Upper lobe of right lung (tissue), 1 donor: Measurements from ENCODE around the gene ABCA2. TPM values are rescaled to one million over a fixed set of nuclear protein-coding genes. Genes with fewer than 3 reads are reported as not detected.
"Not testable (repeated sequence)": the region's sequence is repeated elsewhere in the genome, so short reads cannot be mapped to it uniquely, and the experiment has no call there.

ENCODE experiments used
- ATAC-seq: fragments of 200-7000 bp; cut with Tn5 transposase; one replicate; pipeline ENCODE4 v1.9.1; 2020; ENCODE audit warnings: mild to moderate bottlenecking, moderate library complexity
- DNase-seq: peaks from one replicate; pipeline ENCODE4 v3.0.0-alpha.2; 2020
- H3K27ac ChIP-seq: fragments of 200-600 bp; one replicate; pipeline ENCODE4 v1.8.0; 2022
- H3K27me3 ChIP-seq: fragments of 200-600 bp; one replicate; pipeline ENCODE4 v1.8.0; 2022; ENCODE audit warnings: mild to moderate bottlenecking
- H3K36me3 ChIP-seq: fragments of 200-600 bp; one replicate; pipeline ENCODE4 v1.8.0; 2022
- H3K4me1 ChIP-seq: fragments of 200-600 bp; one replicate; pipeline ENCODE4 v1.8.0; 2022
- H3K4me3 ChIP-seq: fragments of 200-600 bp; one replicate; pipeline ENCODE4 v1.8.0; 2022; ENCODE audit warnings: mild to moderate bottlenecking
- H3K9me3 ChIP-seq: fragments of 200-600 bp; one replicate; pipeline ENCODE4 v1.8.0; 2022
- intact Hi-C: fragments of 100-400 bp; cut with DNase I; formaldehyde crosslinking; loops from one replicate; pipeline ENCODE4 v1.11.0; 2022
- total RNA-seq: library from RNA; stranded (reverse); fragmentation: NEBNext Ultra II Directional; extraction: Animal tissue kit (Norgen Biotek cat#: 25700); gene quantifications from one replicate; pipeline ENCODE4 v1.2.1, GENCODE V29; 2021
- TF ChIP-seq, protein P1 (sequence below): fragments of 200-600 bp; IDR thresholded peaks from one replicate; pipeline ENCODE4 v1.8.0; 2022; ENCODE audit warnings: antibody characterized with exemption
- donor health status: DM: no; HTN: yes; CAD: no; lungs with severe emphysema.

Gene ABCA2
- total RNA-seq, 1 donor from 2014 or later = 44.3 TPM

DNA sequence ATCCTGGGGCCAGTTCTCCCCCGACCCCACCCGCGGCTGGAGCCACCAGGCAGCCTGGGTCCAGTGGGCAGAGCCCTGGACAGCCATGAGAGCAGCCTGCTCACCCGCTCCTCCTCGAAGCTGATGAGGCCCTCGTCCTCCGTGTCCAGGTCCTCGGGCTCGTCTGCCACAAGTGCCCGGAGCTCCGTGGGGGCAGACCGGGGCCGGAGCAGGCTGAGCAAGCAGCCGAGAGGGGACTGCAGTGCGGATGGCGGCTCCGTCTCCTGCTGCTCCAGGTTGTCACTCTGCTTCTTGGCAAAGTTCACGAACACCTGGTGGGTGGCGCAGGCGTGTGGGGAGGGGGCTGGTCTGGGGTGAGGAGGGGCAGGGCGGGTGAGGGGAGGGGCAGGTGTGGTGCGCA lies 19.7 kb downstream of the ABCA2 start:
- ATAC-seq (no peak), DNase-seq (no peak)
- H3K4me1 ChIP-seq = peaks cover 5% of the 10 kb centered on the region
- no peaks in the 10 kb centered on the region for H3K9me3 ChIP-seq
- H3K27me3 ChIP-seq = no peaks in the 10 kb centered on the region
- H3K36me3 ChIP-seq = no peaks in the 10 kb centered on the region
- TF ChIP-seq, protein P1, sequence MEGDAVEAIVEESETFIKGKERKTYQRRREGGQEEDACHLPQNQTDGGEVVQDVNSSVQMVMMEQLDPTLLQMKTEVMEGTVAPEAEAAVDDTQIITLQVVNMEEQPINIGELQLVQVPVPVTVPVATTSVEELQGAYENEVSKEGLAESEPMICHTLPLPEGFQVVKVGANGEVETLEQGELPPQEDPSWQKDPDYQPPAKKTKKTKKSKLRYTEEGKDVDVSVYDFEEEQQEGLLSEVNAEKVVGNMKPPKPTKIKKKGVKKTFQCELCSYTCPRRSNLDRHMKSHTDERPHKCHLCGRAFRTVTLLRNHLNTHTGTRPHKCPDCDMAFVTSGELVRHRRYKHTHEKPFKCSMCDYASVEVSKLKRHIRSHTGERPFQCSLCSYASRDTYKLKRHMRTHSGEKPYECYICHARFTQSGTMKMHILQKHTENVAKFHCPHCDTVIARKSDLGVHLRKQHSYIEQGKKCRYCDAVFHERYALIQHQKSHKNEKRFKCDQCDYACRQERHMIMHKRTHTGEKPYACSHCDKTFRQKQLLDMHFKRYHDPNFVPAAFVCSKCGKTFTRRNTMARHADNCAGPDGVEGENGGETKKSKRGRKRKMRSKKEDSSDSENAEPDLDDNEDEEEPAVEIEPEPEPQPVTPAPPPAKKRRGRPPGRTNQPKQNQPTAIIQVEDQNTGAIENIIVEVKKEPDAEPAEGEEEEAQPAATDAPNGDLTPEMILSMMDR = no peak
- no peak overlapping the region for H3K4me3 ChIP-seq
- intact Hi-C loops = no loop called here
- H3K27ac ChIP-seq = no peak overlapping the region

GRCh38 chr9:137007816-137008270 lies 20.2 kb downstream of the ABCA2 start:
- DNase-seq (no peak), ATAC-seq (no peak)
- Histone ChIP-seq H3K9me3 (no peaks in the 10 kb centered on the region), H3K36me3 (no peaks in the 10 kb centered on the region), H3K27ac (no peak overlapping the region), H3K4me1 (peaks cover 5% of the 10 kb centered on the region), H3K4me3 (no peak overlapping the region), H3K27me3 (no peaks in the 10 kb centered on the region)
- TF ChIP-seq, protein P1 = no peak
- intact Hi-C loops = no loop called here

- TF ChIP-seq, protein P1 = no peak
- no peaks in the 10 kb centered on the region for H3K9me3 ChIP-seq
- intact Hi-C loops = no loop called here
- no peak overlapping the region for H3K27ac ChIP-seq
- H3K4me3 ChIP-seq = no peak overlapping the region
- H3K27me3 ChIP-seq = no peaks in the 10 kb centered on the region
- ATAC-seq (peak; percentile 13), DNase-seq (no peak)
- peaks cover 5% of the 10 kb centered on the region for H3K4me1 ChIP-seq
- no peaks in the 10 kb centered on the region for H3K36me3 ChIP-seq
Measured at GRCh38 chr9:137007108-137007815, 20.8 kb downstream of the ABCA2 start.

DNA sequence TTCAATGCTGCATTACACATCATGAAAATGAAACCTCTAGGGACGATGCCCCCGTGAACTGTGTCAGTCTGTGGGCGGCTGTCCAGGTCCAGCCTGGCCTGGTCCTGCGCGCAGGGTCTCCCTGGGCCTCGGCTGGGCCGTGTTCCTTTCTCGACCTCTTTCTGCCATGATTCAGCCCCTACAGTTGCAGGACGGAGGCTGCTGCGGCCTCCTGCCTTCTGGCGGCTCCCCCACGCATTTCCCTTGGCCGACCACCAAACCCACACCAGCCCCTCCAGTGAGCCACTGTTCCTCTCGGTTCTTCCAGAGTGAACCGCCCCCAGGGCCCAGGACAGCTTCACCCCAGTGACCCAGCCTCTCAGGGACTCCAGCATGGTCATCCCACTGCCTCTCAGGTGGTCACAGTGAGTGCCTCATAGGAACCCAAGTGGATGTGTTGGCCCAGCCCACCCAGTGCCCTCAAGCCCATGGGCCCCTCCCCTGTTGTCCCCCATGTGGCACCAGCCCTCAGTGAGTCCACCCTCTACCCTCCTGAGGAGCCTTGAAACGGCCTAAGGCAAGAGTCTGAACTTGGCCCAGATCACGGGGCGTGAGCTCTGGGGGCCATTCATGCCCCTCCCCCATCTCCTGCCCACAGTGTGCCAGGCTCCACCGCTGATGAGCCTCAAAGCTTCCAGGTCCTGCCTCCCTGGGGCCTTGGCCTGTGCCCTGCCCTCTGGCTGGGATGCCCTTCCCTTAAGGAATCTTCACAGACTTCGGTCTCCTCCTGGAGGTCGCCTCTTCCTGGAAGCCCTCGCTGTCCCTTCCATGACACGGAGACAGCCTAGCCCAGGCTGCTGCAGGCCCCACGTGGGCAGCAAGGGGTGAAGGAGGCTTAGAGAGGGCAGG lies 21.7 kb downstream of the ABCA2 start:
- Histone ChIP-seq H3K9me3 (no peaks in the 10 kb centered on the region), H3K4me3 (no peak overlapping the region), H3K27me3 (no peaks in the 10 kb centered on the region), H3K27ac (no peak overlapping the region), H3K36me3 (no peaks in the 10 kb centered on the region), H3K4me1 (peaks cover 5% of the 10 kb centered on the region)
- ATAC-seq (peak; percentile 3), DNase-seq (no peak)
- TF ChIP-seq, protein P1 = no peak
- intact Hi-C loops = no loop called here

- peaks cover 17% of the 10 kb centered on the region for H3K4me1 ChIP-seq
- H3K9me3 ChIP-seq, intact Hi-C loops, H3K36me3 ChIP-seq, H3K4me3 ChIP-seq, DNase-seq, ATAC-seq, H3K27ac ChIP-seq, H3K27me3 ChIP-seq: not testable (repeated sequence)
- TF ChIP-seq, protein P1 = peak; percentile 53
Measured at GRCh38 chr9:137004285-137004684, 23.8 kb downstream of the ABCA2 start.
